GM12872 (cell line): ENCODE measurements around the gene MCTP2.

Experiments used
- CTCF ChIP-seq: IDR thresholded peaks from 3 replicates; pipeline ENCODE4 v1.5.1; 2011; ENCODE audit warnings: low read depth, mild to moderate bottlenecking, low read length, moderate library complexity; ENCODE audit not compliant: insufficient read depth

MCTP2 gene

DNA sequence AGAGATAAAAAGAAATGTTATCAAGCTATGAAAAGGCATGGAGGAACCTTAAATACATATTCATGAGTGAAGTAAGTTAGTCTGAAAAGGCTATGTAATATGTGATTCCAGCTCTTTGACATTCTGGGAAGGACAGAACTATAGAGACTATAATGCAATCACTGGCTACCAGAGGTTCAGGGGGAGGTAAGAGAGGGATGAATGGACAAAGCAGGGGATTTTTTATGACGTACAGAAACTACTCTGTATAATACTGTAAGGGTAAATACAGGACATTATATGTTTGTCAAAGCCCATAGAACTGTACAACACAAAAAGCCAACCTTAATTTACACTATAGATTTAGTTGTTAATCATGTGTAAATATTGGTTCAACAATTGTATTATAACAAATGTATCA, 46.1 kb downstream of the MCTP2 start:
- TF ChIP-seq CTCF: no peak

DNA sequence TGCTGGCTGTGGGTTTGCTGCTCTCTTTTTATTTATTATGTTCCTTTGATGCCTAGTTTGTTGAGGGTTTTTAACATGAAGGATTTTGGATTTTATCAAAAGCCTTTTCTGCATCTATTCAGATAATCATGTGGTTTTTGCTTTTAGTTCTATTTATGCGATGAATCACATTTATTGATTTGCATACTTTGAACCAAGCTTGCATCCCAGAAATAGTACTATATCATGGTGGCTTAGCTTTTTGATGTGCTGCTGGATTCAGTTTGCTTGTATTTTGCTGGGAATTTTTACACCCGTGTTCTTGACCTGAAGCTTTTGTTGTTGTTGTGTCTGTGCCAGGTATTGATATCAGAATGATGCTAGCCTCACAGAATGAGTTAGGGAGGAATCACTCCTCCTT, 48.4 kb downstream of the MCTP2 start:
- TF ChIP-seq CTCF: no peak

DNA sequence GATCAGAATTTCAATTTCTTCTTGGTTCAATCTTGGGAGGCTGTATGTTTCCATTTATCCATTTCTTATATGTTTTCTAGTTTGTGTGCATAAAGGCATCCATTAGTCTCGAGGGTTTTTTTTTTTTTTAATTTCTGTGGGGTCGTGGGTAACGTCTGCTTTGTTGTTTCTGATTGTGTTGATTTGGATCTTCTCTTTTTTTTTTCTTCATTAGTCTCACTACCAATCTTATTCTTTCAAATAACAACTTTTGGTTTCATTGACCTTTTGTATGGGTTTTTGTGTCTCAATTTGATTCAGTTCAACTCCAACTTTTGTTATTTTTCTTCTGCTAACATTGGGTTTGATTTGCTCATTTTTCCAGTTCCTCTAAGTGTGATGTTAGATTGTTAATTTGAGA, 48.9 kb downstream of the MCTP2 start:
- TF ChIP-seq CTCF: no peak

GRCh38 chr15:94282269-94283250, 51.2 kb downstream of the MCTP2 start:
- TF ChIP-seq CTCF: no peak

DNA sequence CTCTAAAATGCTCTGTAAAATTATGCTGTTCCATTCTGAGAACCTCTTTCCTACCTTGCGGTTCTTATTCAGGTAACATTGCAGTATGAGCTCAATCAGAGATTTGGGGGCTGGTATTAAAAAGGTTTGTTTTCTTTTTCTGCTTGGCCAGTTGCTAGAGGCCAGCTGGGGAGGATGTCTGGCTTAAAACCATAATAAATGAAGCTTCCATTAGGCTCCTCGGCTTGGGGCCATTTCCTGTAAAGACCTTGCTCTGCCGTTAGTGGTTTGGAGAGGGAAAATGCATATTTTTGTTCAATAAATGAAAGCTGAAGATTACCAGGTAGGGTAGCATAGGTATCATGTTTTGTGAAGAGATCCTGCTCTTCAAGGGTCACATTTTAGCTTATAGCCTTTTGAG, 55.2 kb downstream of the MCTP2 start:
- no peak for TF ChIP-seq CTCF

DNA sequence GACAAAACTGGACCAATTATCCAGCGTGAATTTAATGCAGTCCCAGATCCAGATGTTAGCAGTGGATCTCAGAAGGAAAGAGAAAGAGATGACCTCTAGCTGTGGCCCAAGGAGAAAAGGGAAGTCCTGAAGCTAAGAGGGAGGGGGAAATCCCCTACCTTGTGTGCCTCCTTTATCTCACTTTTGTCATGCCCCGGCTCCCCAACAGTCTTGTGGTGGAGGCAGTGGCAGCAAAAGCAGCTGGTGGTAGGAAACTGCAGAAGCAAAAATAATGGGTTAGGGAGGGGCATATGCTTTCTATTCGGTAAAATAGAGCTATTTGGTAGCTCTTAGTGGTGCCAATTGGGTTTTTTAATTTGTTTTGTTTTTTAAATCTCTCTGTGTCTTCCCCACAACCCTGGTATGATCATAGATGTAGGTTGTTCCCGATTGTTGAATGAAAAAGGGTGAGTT, 56.5 kb downstream of the MCTP2 start:
- TF ChIP-seq CTCF: peak; percentile 23; the same call in 1 of the 3 replicates

GRCh38 chr15:94290730-94291129, 59.4 kb downstream of the MCTP2 start:
- no peak for TF ChIP-seq CTCF
